Effector CD4-positive, alpha-beta T cell (primary cell): ENCODE results near the gene DNASE1L1.

Experiments used
- DNase-seq: peaks from one replicate; pipeline ENCODE4 v3.0.0-alpha.2; 2020

The DNASE1L1 gene

GRCh38 chrX:154436374-154436982, 27.4 kb upstream of the DNASE1L1 start:
- DNase-seq: peak; percentile 40

- no peak for DNase-seq
These were observed 26.2 kb upstream of the DNASE1L1 start for GRCh38 chrX:154435171-154435733.

- no peak for DNase-seq
These were observed 25.5 kb upstream of the DNASE1L1 start for GRCh38 chrX:154434394-154435168.

- no peak for DNase-seq
These were observed 24.6 kb upstream of the DNASE1L1 start for GRCh38 chrX:154433605-154434004.

GRCh38 chrX:154432210-154432609, 23.2 kb upstream of the DNASE1L1 start:
- DNase-seq: no peak

- DNase-seq: no peak
These were observed 22.3 kb upstream of the DNASE1L1 start for GRCh38 chrX:154431341-154431740.

- DNase-seq: no peak
These were observed 21.9 kb upstream of the DNASE1L1 start for GRCh38 chrX:154430916-154431315.

- DNase-seq: no peak
These were observed 21.4 kb upstream of the DNASE1L1 start for GRCh38 chrX:154430479-154430878.

- DNase-seq: no peak
These were observed 20.7 kb upstream of the DNASE1L1 start for GRCh38 chrX:154429711-154430110.

GRCh38 chrX:154428176-154429171, 19.4 kb upstream of the DNASE1L1 start, which contains the start of gene ATP6AP1:
Gene ATP6AP1, plus strand, starts transcription at chrX:154428677. Its CDS starts 16 bp downstream, at chrX:154428693.
- DNase-seq: peak; percentile 79

GRCh38 chrX:154426916-154427770, 18.1 kb upstream of the DNASE1L1 start:
- DNase-seq: no peak

GRCh38 chrX:154420402-154420756, 11.3 kb upstream of the DNASE1L1 start:
- DNase-seq: no peak

- no peak for DNase-seq
These were observed 10.8 kb upstream of the DNASE1L1 start for GRCh38 chrX:154419688-154420401.

- DNase-seq: no peak
These were observed 10.1 kb upstream of the DNASE1L1 start for GRCh38 chrX:154419189-154419588.

- DNase-seq: no peak
These were observed 8.1 kb upstream of the DNASE1L1 start for GRCh38 chrX:154417157-154417556.

- DNase-seq: no peak
These were observed 4.1 kb upstream of the DNASE1L1 start for GRCh38 chrX:154413142-154413541.

GRCh38 chrX:154412468-154412867, 3.4 kb upstream of the DNASE1L1 start:
- DNase-seq: no peak

- no peak for DNase-seq
These were observed 2.9 kb upstream of the DNASE1L1 start for GRCh38 chrX:154411981-154412340.

GRCh38 chrX:154408659-154409221, 314 bp downstream of the DNASE1L1 start:
- DNase-seq: no peak

GRCh38 chrX:154404625-154405192, 4.3 kb downstream of the DNASE1L1 start:
- DNase-seq: no peak

- no peak for DNase-seq
These were observed 5.2 kb downstream of the DNASE1L1 start for GRCh38 chrX:154403858-154404257.
